HepG2 (cell line): ENCODE results near the gene PHOSPHO2. TPM values are rescaled to one million over a fixed set of nuclear protein-coding genes. Genes with fewer than 3 reads are reported as not detected.
A peak's percentile ranks its signal among the peaks of the same experiment; 100 is the strongest.

Experiments used
- AGO1 ChIP-seq: fragments of 200-400 bp; formaldehyde crosslinking; IDR thresholded peaks from 2 replicates; pipeline ENCODE4 v1.6.1; 2017; ENCODE audit warnings: mild to moderate bottlenecking, low read depth, low read length, moderate library complexity; ENCODE audit not compliant: poor library complexity, severe bottlenecking
- CEBPB ChIP-seq: IDR thresholded peaks from 2 replicates; pipeline ENCODE4 v1.6.1; 2011; ENCODE audit warnings: low read depth, low read length, improper control_type of control experiment, borderline replicate concordance
- CREM ChIP-seq, 2 experiments: sonication (generic) in 1 of 2; formaldehyde crosslinking in 1 of 2; IDR thresholded peaks; 2 replicates each; pipeline versions ENCODE4 v1.4.0 to v1.6.1; 2016 to 2020; ENCODE audit warnings: antibody characterized with exemption in 1 of 2, mild to moderate bottlenecking in 1 of 2, missing genetic modification reagents in 1 of 2
- DPF2 ChIP-seq: sonication (generic); formaldehyde crosslinking; IDR thresholded peaks from 2 replicates; pipeline ENCODE4 v1.4.0; 2020; ENCODE audit warnings: mild to moderate bottlenecking, low read depth, missing genetic modification reagents, borderline replicate concordance
- EP300 ChIP-seq, 3 experiments: sonication (generic) in 1 of 3; formaldehyde crosslinking in 1 of 3; IDR thresholded peaks; 2 replicates each; pipeline versions ENCODE4 v1.5.1 to v1.6.1; 2011 to 2020; ENCODE audit warnings: low read depth in 2 of 3, low read length in 2 of 3, borderline replicate concordance in 1 of 3, improper control_type of control experiment in 1 of 3, mild to moderate bottlenecking in 1 of 3, missing genetic modification reagents in 1 of 3, moderate library complexity in 1 of 3
- FOXC1 ChIP-seq: sonication (generic); formaldehyde crosslinking; IDR thresholded peaks from 2 replicates; pipeline ENCODE4 v1.8.0; 2022; ENCODE audit warnings: mild to moderate bottlenecking, missing genetic modification reagents, borderline replicate concordance
- FOXK1 ChIP-seq: sonication (generic); formaldehyde crosslinking; IDR thresholded peaks from 2 replicates; pipeline ENCODE4 v1.4.0; 2020; ENCODE audit warnings: low read depth, missing genetic modification reagents, borderline replicate concordance
- HMG20A ChIP-seq: IDR thresholded peaks from 2 replicates; pipeline ENCODE4 v1.6.1; 2016; ENCODE audit warnings: borderline replicate concordance
- LCORL ChIP-seq, 2 experiments: fragments of 450-650 bp in 1 of 2; sonication (generic) in 1 of 2; formaldehyde crosslinking in 1 of 2; IDR thresholded peaks; 2 replicates each; pipeline versions ENCODE4 v1.5.0 to v1.6.1; 2017 to 2020; ENCODE audit warnings: antibody characterized with exemption in 1 of 2, missing genetic modification reagents in 1 of 2
- NR2C2 ChIP-seq: sonication (generic); formaldehyde crosslinking; IDR thresholded peaks from 2 replicates; pipeline ENCODE4 v1.4.0; 2020; ENCODE audit warnings: missing genetic modification reagents, mild to moderate bottlenecking, moderate library complexity, borderline replicate concordance
- POLR2G ChIP-seq: fragments of 200-400 bp; formaldehyde crosslinking; IDR thresholded peaks from 2 replicates; pipeline ENCODE4 v1.6.1; 2018; ENCODE audit warnings: mild to moderate bottlenecking, low read depth, low read length, moderate library complexity
- PRDM10 ChIP-seq: sonication (generic); formaldehyde crosslinking; IDR thresholded peaks from 2 replicates; pipeline ENCODE4 v1.4.0; 2020; ENCODE audit warnings: low read depth, missing genetic modification reagents
- REPIN1 ChIP-seq: sonication (generic); formaldehyde crosslinking; IDR thresholded peaks from 2 replicates; pipeline ENCODE4 v1.8.0; 2022; ENCODE audit warnings: missing genetic modification reagents, low read depth, mild to moderate bottlenecking, borderline replicate concordance
- SAP130 ChIP-seq: IDR thresholded peaks from 2 replicates; pipeline ENCODE4 v1.6.1; 2016; ENCODE audit warnings: low read depth
- SIX4 ChIP-seq: sonication (generic); formaldehyde crosslinking; IDR thresholded peaks from 2 replicates; pipeline ENCODE4 v1.4.0; 2020; ENCODE audit warnings: missing genetic modification reagents
- SUZ12 ChIP-seq: fragments of 150-350 bp; IDR thresholded peaks from 2 replicates; pipeline ENCODE4 v1.6.1; 2014; ENCODE audit warnings: low read depth, low read length
- TMF1 ChIP-seq: sonication (generic); formaldehyde crosslinking; IDR thresholded peaks from 2 replicates; pipeline ENCODE4 v1.8.1; 2022; ENCODE audit warnings: low read depth, missing genetic modification reagents
- ZKSCAN1 ChIP-seq: fragments of 150-350 bp; IDR thresholded peaks from 2 replicates; pipeline ENCODE4 v1.6.1; 2014; ENCODE audit warnings: low read length
- ZNF768 ChIP-seq: sonication (generic); formaldehyde crosslinking; IDR thresholded peaks from 2 replicates; pipeline ENCODE4 v1.4.0; 2020; ENCODE audit warnings: missing genetic modification reagents
- polyA plus RNA-seq, 8 experiments: library from polyadenylated mRNA; depleted of rRNA in 3 of 8; stranded (reverse) in 7 of 8; unstranded in 1 of 8; fragments of >200 nt; fragmentation: Illumina TruSeq in 4 of 8; extraction: Trizol in 4 of 8; gene quantifications; 2 replicates each; pipeline versions ENCODE4 v1.2.1 to v1.2.3, GENCODE V29; 2011 to 2016; ENCODE audit warnings: low read depth in 4 of 8, missing spikeins in 1 of 8, mixed read lengths in 1 of 8; ENCODE audit not compliant: insufficient read depth in 1 of 8
- total RNA-seq, 5 experiments: library from RNA; depleted of rRNA; stranded (reverse); fragments of >200 nt; fragmentation: Illumina TruSeq; extraction: Trizol; gene quantifications; 2 replicates each; pipeline ENCODE4 v1.2.3, GENCODE V29; 2016; ENCODE audit warnings: low read depth in 1 of 5
- TF ChIP-seq, protein P1 (sequence below): sonication (generic); formaldehyde crosslinking; IDR thresholded peaks from 2 replicates; pipeline ENCODE4 v1.9.0; 2021; ENCODE audit warnings: missing genetic modification reagents, mild to moderate bottlenecking, borderline replicate concordance
- TF ChIP-seq, protein P2 (sequence below): sonication (generic); formaldehyde crosslinking; IDR thresholded peaks from 2 replicates; pipeline ENCODE4 v1.5.1; 2020; ENCODE audit warnings: mild to moderate bottlenecking, missing genetic modification reagents, moderate library complexity

Gene PHOSPHO2
- total and polyA plus RNA-seq, 2 of the 13 experiments (the other 11 are each of a cell fraction or from before 2014, with no cell fraction given): 6.1 to 11.4 TPM

GRCh38 chr2:169715379-169716237 is 21.3 kb downstream of the PHOSPHO2 start (continued):
- TF ChIP-seq, protein P1, sequence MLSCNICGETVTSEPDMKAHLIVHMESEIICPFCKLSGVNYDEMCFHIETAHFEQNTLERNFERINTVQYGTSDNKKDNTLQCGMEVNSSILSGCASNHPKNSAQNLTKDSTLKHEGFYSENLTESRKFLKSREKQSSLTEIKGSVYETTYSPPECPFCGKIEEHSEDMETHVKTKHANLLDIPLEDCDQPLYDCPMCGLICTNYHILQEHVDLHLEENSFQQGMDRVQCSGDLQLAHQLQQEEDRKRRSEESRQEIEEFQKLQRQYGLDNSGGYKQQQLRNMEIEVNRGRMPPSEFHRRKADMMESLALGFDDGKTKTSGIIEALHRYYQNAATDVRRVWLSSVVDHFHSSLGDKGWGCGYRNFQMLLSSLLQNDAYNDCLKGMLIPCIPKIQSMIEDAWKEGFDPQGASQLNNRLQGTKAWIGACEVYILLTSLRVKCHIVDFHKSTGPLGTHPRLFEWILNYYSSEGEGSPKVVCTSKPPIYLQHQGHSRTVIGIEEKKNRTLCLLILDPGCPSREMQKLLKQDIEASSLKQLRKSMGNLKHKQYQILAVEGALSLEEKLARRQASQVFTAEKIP: no peak
- TF ChIP-seq HMG20A (peak; percentile 79), FOXK1 (CRISPR knock-in tag) (peak; percentile 58; the same call in 1 of the 2 replicates), SIX4 (no peak), PRDM10 (0 out of 2 replicates have a peak, but pooled peaks have one; percentile 66), EP300 (IDR thresholded peaks at IDR 0.05; ENCODE audit: low read depth in 2 of 2, low read length in 2 of 2) (peak; percentile 80 to 94; a peak in 3 of 4 replicates), EP300 (CRISPR knock-in tag; IDR thresholded peaks at IDR 0.05; ENCODE audit: borderline replicate concordance) (peak; percentile 85), SUZ12 (no peak), AGO1 (no peak), SAP130 (CRISPR knock-in tag) (peak; percentile 78), CEBPB (peak; percentile 93), REPIN1 (CRISPR knock-in tag) (peak; percentile 61; the same call in 1 of the 2 replicates), NR2C2 (CRISPR knock-in tag) (peak; percentile 49; the same call in 1 of the 2 replicates), POLR2G (no peak), FOXC1 (CRISPR knock-in tag) (peak; percentile 43; the same call in 1 of the 2 replicates), ZKSCAN1 (0 out of 2 replicates have a peak, but pooled peaks have one; percentile 6), LCORL (IDR thresholded peaks at IDR 0.05) (no peak), LCORL (CRISPR knock-in tag; IDR thresholded peaks at IDR 0.05) (peak; percentile 77), DPF2 (CRISPR knock-in tag) (peak; percentile 73), CREM (IDR thresholded peaks at IDR 0.05) (peak; percentile 69; the same call in 1 of the 2 replicates), CREM (CRISPR knock-in tag; IDR thresholded peaks at IDR 0.05) (no peak), TMF1 (CRISPR knock-in tag) (0 out of 2 replicates have a peak, but pooled peaks have one; percentile 54), ZNF768 (CRISPR knock-in tag) (no peak)
- TF ChIP-seq, protein P2, sequence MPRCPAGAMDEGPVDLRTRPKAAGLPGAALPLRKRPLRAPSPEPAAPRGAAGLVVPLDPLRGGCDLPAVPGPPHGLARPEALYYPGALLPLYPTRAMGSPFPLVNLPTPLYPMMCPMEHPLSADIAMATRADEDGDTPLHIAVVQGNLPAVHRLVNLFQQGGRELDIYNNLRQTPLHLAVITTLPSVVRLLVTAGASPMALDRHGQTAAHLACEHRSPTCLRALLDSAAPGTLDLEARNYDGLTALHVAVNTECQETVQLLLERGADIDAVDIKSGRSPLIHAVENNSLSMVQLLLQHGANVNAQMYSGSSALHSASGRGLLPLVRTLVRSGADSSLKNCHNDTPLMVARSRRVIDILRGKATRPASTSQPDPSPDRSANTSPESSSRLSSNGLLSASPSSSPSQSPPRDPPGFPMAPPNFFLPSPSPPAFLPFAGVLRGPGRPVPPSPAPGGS: 0 out of 2 replicates have a peak, but pooled peaks have one; percentile 37
